ENCODE data around the gene DLX5.

Gene DLX5

DNA sequence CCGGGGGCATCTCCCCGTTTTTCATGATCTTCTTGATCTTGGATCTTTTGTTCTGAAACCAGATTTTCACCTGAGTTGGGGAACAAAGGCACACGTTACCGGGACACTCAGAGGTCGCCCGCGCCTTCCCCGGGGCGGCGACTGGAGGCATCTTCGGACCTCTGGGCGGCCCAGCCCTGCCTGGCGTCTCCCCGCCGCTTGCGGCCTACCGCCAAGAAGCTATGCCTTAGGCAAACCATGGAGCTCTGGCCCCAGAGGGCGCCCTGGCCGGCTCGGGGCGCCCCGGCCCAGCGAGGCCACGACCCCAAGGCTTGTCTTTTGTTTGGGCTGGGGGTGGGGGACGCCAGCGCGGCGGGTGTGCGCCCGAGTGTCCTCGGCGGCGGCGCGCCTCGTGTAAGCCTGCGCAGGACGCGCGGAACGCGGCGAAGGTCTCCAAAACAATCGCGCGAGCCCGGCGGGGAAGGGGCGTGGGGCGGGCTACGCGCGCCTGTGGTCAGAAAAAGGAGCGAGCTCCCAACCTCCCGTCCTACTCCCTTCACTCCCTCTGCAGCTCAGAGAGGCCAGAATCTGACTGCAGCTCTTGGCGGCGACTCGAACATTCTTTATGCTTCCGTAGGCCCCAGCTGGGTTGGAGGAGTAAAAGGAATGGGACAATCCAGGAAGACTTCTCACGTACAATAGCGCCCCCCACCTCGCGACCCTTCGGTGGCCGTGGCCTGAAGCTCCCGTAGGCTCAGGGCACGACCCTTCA, 3.5 kb downstream of the DLX5 start:
- no peak overlapping the region for H3K27ac ChIP-seq
- peaks cover 26% of the 10 kb centered on the region for H3K27me3 ChIP-seq (ENCODE audit: control insufficient read depth, insufficient read depth, low read length)
- no peaks in the 10 kb centered on the region for H3K4me1 ChIP-seq
- H3K36me3 ChIP-seq (ENCODE audit: control insufficient read depth, insufficient read depth, low read length), result no peaks in the 10 kb centered on the region
- no peak overlapping the region for H3K4me3 ChIP-seq (ENCODE audit: low read depth, low read length)
- H3K9me3 ChIP-seq (ENCODE audit: control insufficient read depth, low read length), result no peaks in the 10 kb centered on the region
- H3K4me2 ChIP-seq (ENCODE audit: low read length), result no peak overlapping the region
- no peak overlapping the region for H2AFZ ChIP-seq
- no peak overlapping the region for H3K9ac ChIP-seq
- H3K79me2 ChIP-seq, result no peaks in the 10 kb centered on the region
- TF ChIP-seq, protein P1, sequence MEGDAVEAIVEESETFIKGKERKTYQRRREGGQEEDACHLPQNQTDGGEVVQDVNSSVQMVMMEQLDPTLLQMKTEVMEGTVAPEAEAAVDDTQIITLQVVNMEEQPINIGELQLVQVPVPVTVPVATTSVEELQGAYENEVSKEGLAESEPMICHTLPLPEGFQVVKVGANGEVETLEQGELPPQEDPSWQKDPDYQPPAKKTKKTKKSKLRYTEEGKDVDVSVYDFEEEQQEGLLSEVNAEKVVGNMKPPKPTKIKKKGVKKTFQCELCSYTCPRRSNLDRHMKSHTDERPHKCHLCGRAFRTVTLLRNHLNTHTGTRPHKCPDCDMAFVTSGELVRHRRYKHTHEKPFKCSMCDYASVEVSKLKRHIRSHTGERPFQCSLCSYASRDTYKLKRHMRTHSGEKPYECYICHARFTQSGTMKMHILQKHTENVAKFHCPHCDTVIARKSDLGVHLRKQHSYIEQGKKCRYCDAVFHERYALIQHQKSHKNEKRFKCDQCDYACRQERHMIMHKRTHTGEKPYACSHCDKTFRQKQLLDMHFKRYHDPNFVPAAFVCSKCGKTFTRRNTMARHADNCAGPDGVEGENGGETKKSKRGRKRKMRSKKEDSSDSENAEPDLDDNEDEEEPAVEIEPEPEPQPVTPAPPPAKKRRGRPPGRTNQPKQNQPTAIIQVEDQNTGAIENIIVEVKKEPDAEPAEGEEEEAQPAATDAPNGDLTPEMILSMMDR (IDR thresholded peaks at IDR 0.05), result no peak

DNA sequence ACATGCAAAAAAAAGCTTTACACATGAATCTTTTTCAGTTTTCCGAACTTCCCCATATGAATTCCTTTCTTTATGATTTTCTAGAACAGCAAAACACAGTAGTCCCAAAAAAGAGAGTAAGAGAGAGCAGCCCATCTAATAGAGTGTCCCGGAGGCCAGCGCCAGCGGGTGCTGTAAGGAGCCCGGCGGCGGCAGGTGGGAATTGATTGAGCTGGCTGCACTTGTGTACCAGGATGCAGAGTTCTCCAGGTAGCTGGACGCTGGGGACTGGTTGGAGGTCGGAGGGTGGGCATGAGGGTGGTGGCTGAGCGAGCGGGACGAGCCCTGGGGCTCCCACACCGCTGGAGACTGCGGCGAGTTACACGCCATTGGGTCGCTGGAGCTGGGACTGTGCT, 4.0 kb downstream of the DLX5 start:
- H3K9ac ChIP-seq, result no peak overlapping the region
- TF ChIP-seq, protein P1 (IDR thresholded peaks at IDR 0.05), result no peak
- no peak overlapping the region for H3K27ac ChIP-seq
- no peak overlapping the region for H2AFZ ChIP-seq
- no peak overlapping the region for H3K4me3 ChIP-seq (ENCODE audit: low read depth, low read length)
- H3K9me3 ChIP-seq (ENCODE audit: control insufficient read depth, low read length), result no peaks in the 10 kb centered on the region
- H3K36me3 ChIP-seq (ENCODE audit: control insufficient read depth, insufficient read depth, low read length), result no peaks in the 10 kb centered on the region
- no peaks in the 10 kb centered on the region for H3K4me1 ChIP-seq
- no peaks in the 10 kb centered on the region for H3K79me2 ChIP-seq
- H3K27me3 ChIP-seq (ENCODE audit: control insufficient read depth, insufficient read depth, low read length), result peaks cover 26% of the 10 kb centered on the region
- no peak overlapping the region for H3K4me2 ChIP-seq (ENCODE audit: low read length)

DNA sequence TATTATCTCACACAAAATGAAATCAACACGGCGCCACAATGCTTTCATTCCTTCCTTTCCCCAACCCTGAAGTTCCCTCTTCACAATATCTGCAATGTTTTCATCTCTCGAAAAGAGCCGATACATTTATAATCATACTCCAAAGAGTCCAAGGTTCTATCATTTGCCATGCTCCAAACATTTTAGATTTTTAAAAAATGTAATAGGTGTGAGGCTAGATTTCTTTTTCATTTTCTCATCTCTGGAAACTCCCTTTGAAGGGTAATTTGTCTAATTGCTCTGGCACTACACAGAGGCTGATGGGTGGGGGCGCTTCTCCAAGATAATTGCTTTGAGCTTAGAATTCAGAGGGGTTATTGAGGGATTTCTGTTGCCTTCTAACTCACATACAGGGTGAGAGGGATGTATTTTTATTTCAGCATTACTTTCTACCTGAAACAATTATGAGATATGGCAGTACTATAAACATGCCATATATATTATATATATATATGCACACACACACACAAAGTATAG, 4.9 kb downstream of the DLX5 start:
- Histone ChIP-seq H3K27me3 (ENCODE audit: control insufficient read depth, insufficient read depth, low read length) (peaks cover 30% of the 10 kb centered on the region), H3K79me2 (no peaks in the 10 kb centered on the region), H3K4me1 (no peaks in the 10 kb centered on the region), H3K9ac (no peak overlapping the region), H3K9me3 (ENCODE audit: control insufficient read depth, low read length) (no peaks in the 10 kb centered on the region), H3K4me3 (ENCODE audit: low read depth, low read length) (no peak overlapping the region), H3K27ac (no peak overlapping the region), H3K4me2 (ENCODE audit: low read length) (no peak overlapping the region), H3K36me3 (ENCODE audit: control insufficient read depth, insufficient read depth, low read length) (no peaks in the 10 kb centered on the region), H2AFZ (no peak overlapping the region)
- TF ChIP-seq, protein P1 (IDR thresholded peaks at IDR 0.05), result no peak

DNA sequence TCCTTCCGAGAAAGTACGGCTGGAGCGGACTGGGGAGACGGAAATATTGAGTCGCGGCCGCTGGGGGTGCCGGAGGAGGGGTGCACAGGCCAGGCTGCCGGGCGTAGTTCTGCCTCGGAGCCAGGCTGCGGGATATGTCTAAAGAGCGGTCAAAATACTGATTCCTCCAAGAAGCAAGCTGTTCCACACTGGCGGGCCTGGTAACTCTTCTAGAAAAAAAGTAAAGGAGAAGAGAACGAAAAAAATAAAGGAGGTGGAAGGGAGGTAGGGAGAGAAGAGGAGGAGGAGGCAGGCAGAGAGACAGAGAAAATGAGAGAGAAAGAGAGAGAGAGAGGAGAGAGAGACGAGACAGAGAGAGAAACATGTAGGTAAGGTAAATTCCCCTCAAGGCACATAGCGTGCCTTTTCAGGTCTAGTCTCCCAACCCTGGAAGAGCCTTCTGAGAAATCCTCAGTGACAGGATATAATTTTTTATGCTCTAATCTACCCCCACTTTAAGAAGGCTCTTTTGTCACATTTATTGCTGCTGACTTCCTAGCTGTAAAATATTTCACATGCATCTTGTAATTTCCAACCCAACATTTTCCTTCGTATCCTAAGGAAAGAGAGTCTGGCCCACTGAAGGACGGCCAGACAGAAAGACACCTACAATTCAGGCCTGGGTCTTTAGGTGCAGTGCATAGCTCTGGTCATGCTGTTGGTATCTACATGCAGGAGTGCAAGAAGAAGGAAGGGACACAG, 5.7 kb downstream of the DLX5 start:
- Histone ChIP-seq H3K9ac (no peak overlapping the region), H3K36me3 (ENCODE audit: control insufficient read depth, insufficient read depth, low read length) (no peaks in the 10 kb centered on the region), H3K79me2 (no peaks in the 10 kb centered on the region), H3K27me3 (ENCODE audit: control insufficient read depth, insufficient read depth, low read length) (peaks cover 32% of the 10 kb centered on the region), H3K4me1 (no peaks in the 10 kb centered on the region), H3K4me3 (ENCODE audit: low read depth, low read length) (no peak overlapping the region), H3K27ac (no peak overlapping the region), H3K4me2 (ENCODE audit: low read length) (no peak overlapping the region), H3K9me3 (ENCODE audit: control insufficient read depth, low read length) (no peaks in the 10 kb centered on the region), H2AFZ (no peak overlapping the region)
- TF ChIP-seq, protein P1 (IDR thresholded peaks at IDR 0.05), result no peak
